ENCODE data around the gene TRIM37.

TRIM37 gene

GRCh38 chr17:58932956-58933355, 173.7 kb downstream of the TRIM37 start:
- TF ChIP-seq ZNF274 (IDR thresholded peaks at IDR 0.05; ENCODE audit: low read depth, low read length) = no peak
- no peak overlapping the region for H3K4me3 ChIP-seq (ENCODE audit: low read length)

Data from GM08714 (cell line).